ENCODE results near the gene ZNF513. TPM values are rescaled to one million over a fixed set of nuclear protein-coding genes. Genes with fewer than 3 reads are reported as not detected.
A peak's percentile ranks its signal among the peaks of the same experiment; 100 is the strongest.

Gene ZNF513
- total RNA-seq, 1 donor, result 11.7 TPM

GRCh38 chr2:27421660-27422250, 41.2 kb upstream of the ZNF513 start:
- no peak overlapping the region for H3K4me3 ChIP-seq (ENCODE audit: low read depth, low read length)
- no peak for DNase-seq (ENCODE audit: low read depth)
- TF ChIP-seq CTCF (IDR thresholded peaks at IDR 0.05; ENCODE audit: insufficient read depth, low read depth, low read length), result no peak

GRCh38 chr2:27420996-27421395, 40.5 kb upstream of the ZNF513 start:
- DNase-seq (ENCODE audit: low read depth), result no peak
- no peak overlapping the region for H3K4me3 ChIP-seq (ENCODE audit: low read depth, low read length)
- no peak for TF ChIP-seq CTCF (IDR thresholded peaks at IDR 0.05; ENCODE audit: insufficient read depth, low read depth, low read length)

DNA sequence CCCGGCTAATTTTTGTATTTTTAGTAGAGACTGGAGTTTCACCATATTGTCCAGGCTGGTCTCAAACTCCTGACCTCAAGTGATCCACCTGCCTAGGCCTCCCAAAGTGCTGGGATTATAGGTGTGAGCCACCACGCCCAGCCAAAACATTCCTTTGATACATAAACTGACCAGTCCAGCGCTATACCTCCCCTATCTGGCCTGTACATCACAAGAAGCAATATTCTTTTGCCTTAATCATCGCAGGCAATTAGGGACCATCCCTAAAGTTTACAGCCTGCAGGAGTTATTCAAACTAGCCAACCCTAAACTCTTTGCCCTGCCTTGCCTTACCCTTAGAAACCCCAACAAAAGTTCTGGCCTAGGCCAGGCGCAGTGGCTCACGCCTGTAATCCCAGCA, 35.6 kb upstream of the ZNF513 start:
- DNase-seq (ENCODE audit: low read depth), result no peak
- no peak overlapping the region for H3K4me3 ChIP-seq (ENCODE audit: low read depth, low read length)
- no peak for TF ChIP-seq CTCF (IDR thresholded peaks at IDR 0.05; ENCODE audit: insufficient read depth, low read depth, low read length)

DNA sequence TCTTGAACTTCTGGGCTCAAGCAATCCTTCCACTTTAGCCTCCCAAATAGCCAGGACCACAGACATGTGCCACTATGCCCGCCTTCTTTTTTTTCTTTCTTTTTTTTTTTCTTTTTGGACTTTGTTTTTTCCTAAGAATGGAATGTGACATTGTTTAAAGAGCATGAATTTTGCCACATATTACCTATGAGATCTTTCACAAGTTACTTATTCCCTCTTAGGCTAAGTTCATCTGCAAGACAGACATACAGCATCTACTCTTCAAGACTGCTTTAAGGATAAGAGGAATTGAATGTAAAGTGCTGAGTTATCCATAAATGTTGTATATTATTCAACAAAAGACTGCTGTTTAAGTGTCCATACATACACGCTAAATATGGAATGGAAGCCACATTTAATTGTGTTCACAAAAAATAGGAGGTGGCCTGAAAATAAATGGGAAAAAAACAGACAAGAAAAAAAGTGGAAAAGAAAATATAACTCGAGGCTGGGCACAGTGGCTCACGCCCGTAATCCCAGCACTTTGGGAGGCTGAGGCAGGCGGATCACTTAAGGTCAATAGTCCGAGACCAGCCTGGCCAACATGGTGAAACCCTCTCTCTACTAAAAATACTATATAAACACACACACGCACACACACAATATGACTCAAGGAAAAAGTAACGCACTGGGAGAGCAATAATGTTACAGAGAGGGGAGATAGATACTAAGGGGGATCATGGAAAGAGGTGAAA, 32.1 kb upstream of the ZNF513 start:
- no peak overlapping the region for H3K4me3 ChIP-seq (ENCODE audit: low read depth, low read length)
- DNase-seq (ENCODE audit: low read depth), result no peak
- no peak for TF ChIP-seq CTCF (IDR thresholded peaks at IDR 0.05; ENCODE audit: insufficient read depth, low read depth, low read length)

GRCh38 chr2:27409321-27410073, 29.0 kb upstream of the ZNF513 start, which contains the start of gene PPM1G:
Gene PPM1G (minus strand): TSS chr2:27409591. CDS start chr2:27409422, 169 bp downstream.
- peak within 1 kb of the TSS; percentile 97 for H3K4me3 ChIP-seq (ENCODE audit: low read depth, low read length)
- TF ChIP-seq CTCF (IDR thresholded peaks at IDR 0.05; ENCODE audit: insufficient read depth, low read depth, low read length), result no peak

GRCh38 chr2:27408601-27409320, 28.2 kb upstream of the ZNF513 start:
- TF ChIP-seq CTCF (IDR thresholded peaks at IDR 0.05; ENCODE audit: insufficient read depth, low read depth, low read length), result no peak
- no peak for DNase-seq (ENCODE audit: low read depth)
- H3K4me3 ChIP-seq (ENCODE audit: low read depth, low read length), result peak overlapping the region; percentile 97

More at GRCh38 chr2:27409321-27410073, 29.0 kb upstream of the ZNF513 start, which contains the start of gene PPM1G:
- DNase-seq (ENCODE audit: low read depth), result peak; percentile 91
